ENCODE results near the gene KCNQ1. TPM values are rescaled to one million over a fixed set of nuclear protein-coding genes. Genes with fewer than 3 reads are reported as not detected.

The KCNQ1 gene
- total RNA-seq, 1 experiment from 2014 or later: 9.2 TPM

DNA sequence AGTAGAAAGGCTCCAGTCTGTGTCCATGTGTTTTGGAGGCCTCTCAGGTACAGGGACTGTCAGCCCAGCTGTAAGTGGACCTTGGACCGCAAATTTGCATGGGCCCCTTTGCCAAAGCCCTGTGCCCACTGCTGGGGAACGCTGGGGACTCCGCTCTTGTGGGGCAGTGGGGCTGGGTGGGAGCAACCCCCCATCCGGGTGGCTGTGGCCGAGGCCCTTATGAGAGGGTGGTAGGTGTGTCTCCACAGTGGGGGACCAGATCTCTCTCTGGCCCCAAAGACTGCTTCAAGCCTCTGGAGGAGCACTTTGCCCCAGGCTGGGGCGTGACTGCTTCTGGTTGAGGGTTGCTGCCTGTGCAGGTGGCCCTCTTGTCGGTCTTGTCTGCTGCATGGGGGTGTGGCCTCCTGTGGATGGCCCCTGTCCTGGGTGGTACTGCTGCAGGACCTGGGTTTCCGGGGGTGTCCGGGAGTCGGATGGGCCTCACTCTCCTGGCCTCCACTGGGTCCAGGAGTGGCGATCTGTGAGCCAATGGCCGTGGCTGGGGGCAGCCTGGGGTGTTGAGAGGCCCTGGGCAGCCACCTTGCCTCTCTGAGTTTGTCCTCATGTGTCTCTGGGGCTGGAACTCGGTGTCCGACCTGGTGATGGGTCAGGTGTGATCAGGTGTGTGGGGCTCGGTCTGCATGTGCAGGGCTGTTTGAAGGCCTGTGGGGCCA lies 15.9 kb downstream of the KCNQ1 start:
- no peaks in the 10 kb centered on the region for H3K27me3 Mint-ChIP-seq (ENCODE audit: unreplicated experiment)
- H3K4me1 Mint-ChIP-seq (ENCODE audit: low read depth, unreplicated experiment): peaks cover 12% of the 10 kb centered on the region
- no peak for DNase-seq
- H3K36me3 Mint-ChIP-seq (ENCODE audit: insufficient read depth, unreplicated experiment): no peaks in the 10 kb centered on the region
- CTCF ChIA-PET: no interaction called here
- no peak overlapping the region for H3K27ac Mint-ChIP-seq (ENCODE audit: unreplicated experiment)
- H3K9me3 Mint-ChIP-seq (ENCODE audit: low read depth, unreplicated experiment): no peaks in the 10 kb centered on the region
- intact Hi-C loops (cut with micrococcal nuclease; ENCODE audit: unreplicated experiment): no loop called here
- TF ChIP-seq, protein P1, sequence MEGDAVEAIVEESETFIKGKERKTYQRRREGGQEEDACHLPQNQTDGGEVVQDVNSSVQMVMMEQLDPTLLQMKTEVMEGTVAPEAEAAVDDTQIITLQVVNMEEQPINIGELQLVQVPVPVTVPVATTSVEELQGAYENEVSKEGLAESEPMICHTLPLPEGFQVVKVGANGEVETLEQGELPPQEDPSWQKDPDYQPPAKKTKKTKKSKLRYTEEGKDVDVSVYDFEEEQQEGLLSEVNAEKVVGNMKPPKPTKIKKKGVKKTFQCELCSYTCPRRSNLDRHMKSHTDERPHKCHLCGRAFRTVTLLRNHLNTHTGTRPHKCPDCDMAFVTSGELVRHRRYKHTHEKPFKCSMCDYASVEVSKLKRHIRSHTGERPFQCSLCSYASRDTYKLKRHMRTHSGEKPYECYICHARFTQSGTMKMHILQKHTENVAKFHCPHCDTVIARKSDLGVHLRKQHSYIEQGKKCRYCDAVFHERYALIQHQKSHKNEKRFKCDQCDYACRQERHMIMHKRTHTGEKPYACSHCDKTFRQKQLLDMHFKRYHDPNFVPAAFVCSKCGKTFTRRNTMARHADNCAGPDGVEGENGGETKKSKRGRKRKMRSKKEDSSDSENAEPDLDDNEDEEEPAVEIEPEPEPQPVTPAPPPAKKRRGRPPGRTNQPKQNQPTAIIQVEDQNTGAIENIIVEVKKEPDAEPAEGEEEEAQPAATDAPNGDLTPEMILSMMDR (IDR thresholded peaks at IDR 0.05; ENCODE audit: unreplicated experiment): no peak
- no TSS peak for BruUV-seq (replicated peaks)
- no peak overlapping the region for H3K4me3 Mint-ChIP-seq (ENCODE audit: low read depth, unreplicated experiment)

DNA sequence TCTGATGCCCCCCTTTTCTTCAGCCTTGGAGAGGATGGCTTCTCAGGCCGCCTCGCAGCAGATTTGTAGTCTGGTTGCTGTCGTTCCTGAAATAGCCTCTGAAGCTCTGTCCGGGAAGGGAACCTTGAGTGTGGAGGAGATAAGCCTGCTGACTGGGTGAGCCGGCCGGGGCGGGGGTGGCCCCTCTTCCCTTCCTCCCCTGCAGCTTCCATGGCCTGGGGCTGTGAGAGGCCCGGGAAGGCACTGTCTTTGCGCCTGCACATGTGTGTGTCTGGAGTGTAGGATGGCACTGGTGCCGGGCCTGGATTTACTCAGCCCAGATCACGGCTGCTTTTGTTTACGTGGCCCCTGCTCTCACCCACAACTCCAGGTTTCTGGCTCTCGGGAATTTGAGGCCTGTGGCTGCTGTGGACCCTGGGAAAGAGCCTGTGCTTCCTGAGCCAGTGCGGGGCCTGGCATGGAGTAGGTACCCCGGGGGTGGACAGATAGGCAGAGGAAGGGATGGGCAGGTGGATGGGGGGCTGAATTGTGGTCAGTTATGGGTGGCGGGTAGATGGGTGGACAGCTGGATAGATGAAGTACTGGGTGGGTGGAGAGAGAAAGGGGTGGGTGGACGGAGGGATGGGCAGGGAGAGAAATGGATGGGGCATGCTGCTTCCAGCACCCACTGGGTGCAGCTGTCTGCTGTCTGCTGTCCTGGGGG lies 16.6 kb downstream of the KCNQ1 start:
- BruUV-seq (replicated peaks): no TSS peak
- H3K27ac Mint-ChIP-seq (ENCODE audit: unreplicated experiment): no peak overlapping the region
- CTCF ChIA-PET: no interaction called here
- TF ChIP-seq, protein P1 (IDR thresholded peaks at IDR 0.05; ENCODE audit: unreplicated experiment): no peak
- no peaks in the 10 kb centered on the region for H3K9me3 Mint-ChIP-seq (ENCODE audit: low read depth, unreplicated experiment)
- no peaks in the 10 kb centered on the region for H3K27me3 Mint-ChIP-seq (ENCODE audit: unreplicated experiment)
- H3K36me3 Mint-ChIP-seq (ENCODE audit: insufficient read depth, unreplicated experiment): no peaks in the 10 kb centered on the region
- DNase-seq: no peak
- no peak overlapping the region for H3K4me3 Mint-ChIP-seq (ENCODE audit: low read depth, unreplicated experiment)
- peaks cover 12% of the 10 kb centered on the region for H3K4me1 Mint-ChIP-seq (ENCODE audit: low read depth, unreplicated experiment)
- intact Hi-C loops (cut with micrococcal nuclease; ENCODE audit: unreplicated experiment): no loop called here

DNA sequence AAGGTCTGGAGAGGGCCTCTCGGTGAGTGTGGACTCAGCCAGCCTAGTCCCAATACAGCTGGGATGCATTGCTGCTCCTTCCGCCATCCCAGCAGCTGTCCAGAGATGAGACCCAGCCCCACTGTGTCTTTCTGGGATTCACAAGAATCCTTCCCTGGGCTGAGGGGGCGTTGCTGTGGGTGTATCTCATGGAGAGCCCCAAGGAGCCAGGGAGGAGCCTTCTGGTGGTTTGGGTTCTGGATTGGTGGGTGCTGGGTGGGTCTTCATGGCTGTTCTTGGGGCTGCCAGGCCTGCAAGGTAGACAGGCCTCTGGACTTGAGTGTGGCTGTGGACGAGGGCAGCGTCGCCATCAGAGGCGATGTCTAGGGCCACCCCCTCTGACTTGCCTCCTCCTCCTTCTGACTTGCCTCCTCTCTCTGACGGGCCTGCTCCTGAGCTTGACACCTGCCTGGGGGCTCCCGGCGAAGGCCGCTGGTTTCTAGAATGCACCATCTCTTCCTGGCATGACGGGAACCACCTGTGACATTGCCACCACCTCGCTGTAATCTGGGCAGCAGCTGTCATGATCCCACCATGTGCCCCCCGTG lies 17.2 kb downstream of the KCNQ1 start:
- no TSS peak for BruUV-seq (replicated peaks)
- Mint-ChIP-seq H3K4me3 (ENCODE audit: low read depth, unreplicated experiment) (no peak overlapping the region), H3K9me3 (ENCODE audit: low read depth, unreplicated experiment) (no peaks in the 10 kb centered on the region), H3K27ac (ENCODE audit: unreplicated experiment) (no peak overlapping the region), H3K27me3 (ENCODE audit: unreplicated experiment) (no peaks in the 10 kb centered on the region), H3K4me1 (ENCODE audit: low read depth, unreplicated experiment) (peaks cover 12% of the 10 kb centered on the region), H3K36me3 (ENCODE audit: insufficient read depth, unreplicated experiment) (no peaks in the 10 kb centered on the region)
- CTCF ChIA-PET: no interaction called here
- DNase-seq: no peak
- intact Hi-C loops (cut with micrococcal nuclease; ENCODE audit: unreplicated experiment): no loop called here
- TF ChIP-seq, protein P1 (IDR thresholded peaks at IDR 0.05; ENCODE audit: unreplicated experiment): no peak

DNA sequence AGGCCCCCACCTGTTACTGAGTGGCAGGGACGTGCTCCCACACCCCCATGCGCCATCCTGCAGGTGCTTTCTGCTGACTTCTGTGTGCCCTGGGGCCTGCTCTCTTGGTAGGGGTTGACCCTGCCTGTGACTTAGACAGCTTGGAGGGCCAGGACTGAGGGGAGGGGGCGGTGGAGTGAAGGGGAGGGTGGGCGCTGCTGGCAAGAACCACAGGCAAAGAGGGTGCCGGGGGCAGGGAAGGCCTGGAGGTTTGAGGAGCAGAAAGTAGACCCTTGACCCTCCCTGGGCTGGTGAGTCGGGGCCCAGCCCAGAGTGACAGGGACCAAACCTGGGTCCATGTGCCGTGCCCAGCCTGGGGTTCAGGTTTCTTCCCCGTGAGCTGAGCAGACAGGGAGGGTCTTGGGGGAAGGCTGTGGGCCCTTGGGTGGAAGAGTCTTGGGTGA lies 17.8 kb downstream of the KCNQ1 start:
- intact Hi-C loops (cut with micrococcal nuclease; ENCODE audit: unreplicated experiment): no loop called here
- Mint-ChIP-seq H3K36me3 (ENCODE audit: insufficient read depth, unreplicated experiment) (no peaks in the 10 kb centered on the region), H3K9me3 (ENCODE audit: low read depth, unreplicated experiment) (no peaks in the 10 kb centered on the region), H3K27me3 (ENCODE audit: unreplicated experiment) (no peaks in the 10 kb centered on the region), H3K4me3 (ENCODE audit: low read depth, unreplicated experiment) (no peak overlapping the region), H3K4me1 (ENCODE audit: low read depth, unreplicated experiment) (peaks cover 12% of the 10 kb centered on the region), H3K27ac (ENCODE audit: unreplicated experiment) (no peak overlapping the region)
- no peak for DNase-seq
- CTCF ChIA-PET: no interaction called here
- BruUV-seq (replicated peaks): no TSS peak
- TF ChIP-seq, protein P1 (IDR thresholded peaks at IDR 0.05; ENCODE audit: unreplicated experiment): no peak

All from Calu3 (cell line).